ENCODE results near the gene SLC2A4RG.
A peak's percentile ranks its signal among the peaks of the same experiment; 100 is the strongest.

The SLC2A4RG gene

DNA sequence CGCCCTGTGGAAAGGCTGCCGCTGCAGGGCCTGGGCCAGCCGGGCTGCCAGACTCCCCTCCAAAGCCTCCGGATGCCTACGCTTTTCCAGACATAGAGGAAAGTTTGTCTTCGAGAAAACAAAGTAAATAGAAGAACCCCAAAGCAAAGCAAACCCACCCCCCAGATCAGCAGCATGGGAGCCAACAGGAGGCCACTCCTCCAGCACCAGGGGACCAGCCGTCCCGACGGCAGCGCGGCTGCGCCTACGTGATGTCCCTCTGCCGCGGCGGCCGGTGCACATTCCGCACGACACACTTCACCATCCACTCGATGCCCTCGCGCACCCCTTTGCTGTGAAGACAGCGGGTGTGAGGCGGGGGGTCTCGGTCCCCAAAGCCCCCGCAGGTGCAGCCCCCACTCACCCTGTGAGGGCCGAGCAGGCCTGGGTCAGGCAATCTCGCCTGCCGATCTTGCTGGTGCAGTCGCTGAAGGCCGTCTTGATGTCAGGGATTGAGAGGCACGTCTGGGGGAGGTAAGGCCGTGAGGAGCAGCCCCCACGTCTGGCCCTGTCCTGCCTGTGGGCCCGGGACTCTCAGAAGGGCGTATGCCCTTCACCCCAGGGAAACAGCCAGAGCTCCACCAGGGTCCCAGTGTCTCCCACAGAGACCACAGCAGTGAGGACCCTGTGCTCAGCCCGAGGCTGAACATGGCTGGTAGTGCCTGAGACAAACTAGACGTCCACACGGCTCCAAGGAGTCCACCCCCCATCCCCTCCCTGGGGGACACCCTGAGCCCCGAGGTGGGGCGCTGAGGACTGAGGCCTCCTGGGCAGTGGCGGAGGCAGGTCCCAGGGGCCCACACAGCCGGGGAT lies 39.2 kb upstream of the SLC2A4RG start:
- DNase-seq = no peak

DNA sequence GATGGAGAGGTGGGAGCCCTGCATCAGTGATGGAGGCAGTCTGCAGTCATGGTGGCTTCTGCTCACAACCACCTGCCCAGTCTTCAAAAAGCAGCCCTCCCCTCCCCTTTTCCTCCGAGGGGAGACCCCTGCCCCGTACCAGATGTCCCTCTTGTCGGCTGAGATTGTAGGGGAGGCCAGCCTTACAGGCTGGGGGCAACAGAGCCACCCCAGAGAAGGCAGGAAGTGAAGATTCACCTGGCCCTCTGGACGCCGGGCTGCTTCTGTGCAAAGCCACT lies 38.6 kb upstream of the SLC2A4RG start:
- DNase-seq = no peak

- no peak for DNase-seq
Measured at GRCh38 chr20:63701329-63702035, 38.1 kb upstream of the SLC2A4RG start.

- no peak for DNase-seq
Measured at GRCh38 chr20:63702036-63702665, 37.4 kb upstream of the SLC2A4RG start.

- no peak for DNase-seq
Measured at GRCh38 chr20:63702751-63703470, 36.7 kb upstream of the SLC2A4RG start.

DNA sequence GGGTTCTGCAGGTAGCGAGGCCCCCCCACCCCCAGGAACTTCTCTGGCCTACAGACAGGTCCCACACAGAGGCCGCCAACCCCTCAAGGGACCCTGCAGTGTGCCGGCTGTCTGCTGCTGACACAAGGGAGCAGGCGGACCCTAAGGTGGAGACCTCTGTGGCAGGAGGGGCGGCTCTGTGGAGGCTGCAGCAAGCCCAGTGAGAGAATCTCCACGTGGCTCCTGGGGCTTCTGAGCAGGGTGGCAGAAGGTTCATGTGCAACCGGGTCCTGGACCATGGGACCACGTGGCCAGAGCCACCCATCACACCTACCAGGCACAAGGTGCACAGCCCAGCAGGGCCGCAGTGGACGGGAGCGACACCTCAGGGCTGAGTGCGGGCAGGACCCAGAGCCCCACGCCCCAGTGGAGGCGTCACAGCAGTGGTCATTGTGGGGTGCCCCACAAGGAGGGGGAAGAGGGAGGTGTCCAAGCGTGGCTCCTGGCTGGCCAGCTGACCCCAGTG lies 36.1 kb upstream of the SLC2A4RG start:
- no peak for DNase-seq

- no peak for DNase-seq
Measured at GRCh38 chr20:63703976-63704748, 35.4 kb upstream of the SLC2A4RG start.

GRCh38 chr20:63704749-63705117 lies 34.8 kb upstream of the SLC2A4RG start:
- no peak for DNase-seq

- DNase-seq = no peak
Measured at GRCh38 chr20:63705232-63706026, 34.1 kb upstream of the SLC2A4RG start.

GRCh38 chr20:63706027-63706695 lies 33.4 kb upstream of the SLC2A4RG start:
- DNase-seq = no peak

GRCh38 chr20:63706852-63707557 lies 32.6 kb upstream of the SLC2A4RG start:
- DNase-seq = peak; percentile 71

- peak; percentile 90 for DNase-seq
Measured at GRCh38 chr20:63707558-63708300, 31.8 kb upstream of the SLC2A4RG start, which contains the start of the genes ARFRP1 and ZGPAT. Gene ARFRP1 (minus strand): TSS chr20:63707976. CDS start chr20:63707091, 885 bp downstream. Gene ZGPAT (plus strand): TSS chr20:63708039. CDS start chr20:63708581, 542 bp downstream.

- DNase-seq = no peak
Measured at GRCh38 chr20:63708301-63709148, 31.1 kb upstream of the SLC2A4RG start.

- DNase-seq = no peak
Measured at GRCh38 chr20:63709149-63709527, 30.4 kb upstream of the SLC2A4RG start.

DNA sequence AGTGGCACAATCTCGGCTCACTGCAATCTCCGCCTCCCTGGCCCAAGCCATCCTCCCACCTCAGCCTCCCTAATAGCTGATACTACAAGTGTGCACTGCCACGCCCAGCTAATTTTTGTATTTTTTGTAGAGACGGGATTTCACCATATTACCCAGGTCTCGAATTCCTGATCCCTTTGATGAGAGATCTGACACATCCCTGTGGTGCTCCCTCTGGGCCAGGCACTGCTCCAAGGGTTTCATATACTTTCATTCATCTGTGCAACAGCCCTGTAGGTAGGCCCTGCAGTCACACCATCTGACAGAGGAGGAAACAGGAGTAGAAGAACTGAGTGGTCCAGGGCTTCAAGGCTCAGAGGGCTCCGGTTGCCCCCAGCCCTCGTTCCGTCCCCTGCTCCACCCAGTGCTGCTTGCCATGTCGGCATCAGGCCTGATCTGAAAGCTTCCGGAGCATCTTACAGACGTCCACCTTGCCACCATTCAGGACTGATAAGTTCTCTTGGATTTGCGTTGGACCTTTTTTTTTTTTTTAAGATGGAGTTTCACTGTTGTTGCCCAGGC lies 28.4 kb upstream of the SLC2A4RG start:
- no peak for DNase-seq

DNA sequence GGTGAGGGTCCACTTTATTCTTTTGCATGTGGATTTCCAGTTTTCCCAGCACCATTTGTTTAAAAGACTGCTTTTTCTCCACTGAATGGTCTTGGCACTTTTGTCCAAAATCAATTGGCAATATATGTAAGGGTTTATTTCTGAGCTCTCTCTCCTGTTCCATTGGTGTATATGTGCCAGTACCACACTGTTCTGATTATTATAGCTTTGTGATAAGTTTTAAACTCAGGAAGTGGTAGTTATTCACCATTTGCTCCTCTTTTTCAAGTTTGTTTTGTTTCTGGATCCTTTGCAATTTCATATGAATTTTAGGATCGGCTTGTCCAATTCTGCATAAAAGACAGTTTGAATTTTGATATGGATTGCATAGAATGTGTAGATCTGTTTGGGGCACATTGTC lies 27.4 kb upstream of the SLC2A4RG start:
- no peak for DNase-seq

GRCh38 chr20:63714858-63715257 lies 24.7 kb upstream of the SLC2A4RG start:
- no peak for DNase-seq

DNA sequence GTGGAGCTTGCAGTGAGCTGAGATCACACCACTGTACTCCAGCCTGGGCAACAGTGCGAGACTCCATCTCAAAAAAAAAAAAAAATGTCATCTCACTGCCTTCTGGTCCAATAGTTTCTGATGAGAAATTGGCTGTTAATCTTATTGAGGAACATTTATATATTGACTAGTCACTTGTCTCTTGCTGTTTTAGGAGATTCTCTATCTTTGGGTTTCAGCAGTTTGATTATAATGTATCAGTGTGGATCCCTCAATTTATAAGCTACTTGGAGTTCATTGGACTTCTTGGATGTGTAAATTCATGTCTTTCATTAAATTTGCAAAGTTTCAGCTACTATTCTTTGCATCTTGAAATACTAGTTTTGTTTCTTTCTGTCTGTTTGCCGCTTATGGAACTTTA lies 20.6 kb upstream of the SLC2A4RG start:
- no peak for DNase-seq

Data from activated T-cell treated with anti-CD3 and anti-CD28 coated beads, Interleukin-2, amount 50 U/mL, for 1 hour (primary cell).